ENCODE results near the gene MGP.

- TF ChIP-seq CTCF (IDR thresholded peaks at IDR 0.05): no peak
- TF ChIP-seq POLR2AphosphoS5 (IDR thresholded peaks at IDR 0.05): no peak
- no peak for TF ChIP-seq POLR2A (IDR thresholded peaks at IDR 0.05)
- no peak for TF ChIP-seq EP300 (IDR thresholded peaks at IDR 0.05)
These were observed 11.0 kb upstream of the MGP start for GRCh38 chr12:14896521-14897169.
